ENCODE results near the gene NHLRC4. TPM values are rescaled to one million over a fixed set of nuclear protein-coding genes. Genes with fewer than 3 reads are reported as not detected.

NHLRC4 gene
- total and polyA plus RNA-seq, 9 of the 15 experiments (the other 6 are each of a cell fraction or from before 2014, with no cell fraction given), result 0.24 to 3.7 (median 1.3) TPM; not detected in 2

DNA sequence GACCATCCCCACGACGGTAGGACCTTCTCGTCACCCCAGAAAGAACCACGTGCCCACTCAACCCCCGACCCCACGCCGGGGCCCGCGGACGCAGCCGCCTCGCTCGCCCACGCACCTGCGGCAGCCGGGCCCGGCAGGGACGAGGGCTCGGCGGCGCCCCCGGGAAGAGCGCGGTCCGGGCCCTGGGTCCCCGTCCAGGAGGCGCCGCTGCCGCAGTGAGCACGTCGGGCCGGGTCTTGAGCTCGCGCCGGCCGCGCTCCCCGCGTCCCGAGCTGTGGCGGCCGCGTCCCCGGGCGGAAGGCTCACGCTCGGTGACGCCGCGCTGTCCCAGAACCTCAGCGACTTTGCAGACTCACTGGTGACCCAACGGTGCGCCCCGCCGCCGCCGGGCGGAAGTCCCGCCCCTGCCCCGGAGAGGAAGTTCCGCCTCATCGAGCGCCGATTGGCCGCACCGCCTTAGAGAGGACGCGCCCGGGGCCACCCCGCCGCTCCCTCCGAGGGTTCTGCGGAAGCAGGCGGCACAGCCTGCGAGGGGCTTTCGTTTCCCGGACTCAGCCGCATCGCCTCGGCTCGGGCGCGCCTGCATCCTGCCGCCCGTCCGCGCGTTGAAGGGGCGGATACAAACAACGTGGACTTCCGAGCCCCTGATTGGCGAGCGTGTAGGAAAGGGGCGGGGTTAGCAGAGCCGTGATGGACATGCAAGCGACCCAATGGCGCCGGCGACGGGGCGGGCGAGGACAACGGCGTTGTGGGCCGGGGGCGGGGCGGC, 22.3 kb downstream of the NHLRC4 start (continued):
- no peak for TF ChIP-seq MCM5 (IDR thresholded peaks at IDR 0.05; ENCODE audit: low read depth)
- TF ChIP-seq ASH1L (IDR thresholded peaks at IDR 0.05; ENCODE audit: borderline replicate concordance, low read depth, partially characterized antibody), result no peak
- TF ChIP-seq ZKSCAN1 (IDR thresholded peaks at IDR 0.05; ENCODE audit: low read depth, low read length), result no peak
- peak; percentile 82 for TF ChIP-seq POLR2A (conservative IDR thresholded peaks at IDR 0.05)
- TF ChIP-seq, protein P1, sequence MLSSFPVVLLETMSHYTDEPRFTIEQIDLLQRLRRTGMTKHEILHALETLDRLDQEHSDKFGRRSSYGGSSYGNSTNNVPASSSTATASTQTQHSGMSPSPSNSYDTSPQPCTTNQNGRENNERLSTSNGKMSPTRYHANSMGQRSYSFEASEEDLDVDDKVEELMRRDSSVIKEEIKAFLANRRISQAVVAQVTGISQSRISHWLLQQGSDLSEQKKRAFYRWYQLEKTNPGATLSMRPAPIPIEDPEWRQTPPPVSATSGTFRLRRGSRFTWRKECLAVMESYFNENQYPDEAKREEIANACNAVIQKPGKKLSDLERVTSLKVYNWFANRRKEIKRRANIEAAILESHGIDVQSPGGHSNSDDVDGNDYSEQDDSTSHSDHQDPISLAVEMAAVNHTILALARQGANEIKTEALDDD (IDR thresholded peaks at IDR 0.05), result no peak
- TF ChIP-seq FOXA3 (CRISPR knock-in tag; conservative IDR thresholded peaks at IDR 0.05 in 1 of 2, IDR thresholded peaks at IDR 0.05 in 1 of 2), result peak in 1 of 2 experiments; percentile 56; a peak in 1 of 4 replicates
- TF ChIP-seq, protein P2, sequence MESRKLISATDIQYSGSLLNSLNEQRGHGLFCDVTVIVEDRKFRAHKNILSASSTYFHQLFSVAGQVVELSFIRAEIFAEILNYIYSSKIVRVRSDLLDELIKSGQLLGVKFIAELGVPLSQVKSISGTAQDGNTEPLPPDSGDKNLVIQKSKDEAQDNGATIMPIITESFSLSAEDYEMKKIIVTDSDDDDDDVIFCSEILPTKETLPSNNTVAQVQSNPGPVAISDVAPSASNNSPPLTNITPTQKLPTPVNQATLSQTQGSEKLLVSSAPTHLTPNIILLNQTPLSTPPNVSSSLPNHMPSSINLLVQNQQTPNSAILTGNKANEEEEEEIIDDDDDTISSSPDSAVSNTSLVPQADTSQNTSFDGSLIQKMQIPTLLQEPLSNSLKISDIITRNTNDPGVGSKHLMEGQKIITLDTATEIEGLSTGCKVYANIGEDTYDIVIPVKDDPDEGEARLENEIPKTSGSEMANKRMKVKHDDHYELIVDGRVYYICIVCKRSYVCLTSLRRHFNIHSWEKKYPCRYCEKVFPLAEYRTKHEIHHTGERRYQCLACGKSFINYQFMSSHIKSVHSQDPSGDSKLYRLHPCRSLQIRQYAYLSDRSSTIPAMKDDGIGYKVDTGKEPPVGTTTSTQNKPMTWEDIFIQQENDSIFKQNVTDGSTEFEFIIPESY (CRISPR knock-in tag; IDR thresholded peaks at IDR 0.05), result peak; percentile 67; the same call in 1 of the 2 replicates
- TF ChIP-seq, protein P3, sequence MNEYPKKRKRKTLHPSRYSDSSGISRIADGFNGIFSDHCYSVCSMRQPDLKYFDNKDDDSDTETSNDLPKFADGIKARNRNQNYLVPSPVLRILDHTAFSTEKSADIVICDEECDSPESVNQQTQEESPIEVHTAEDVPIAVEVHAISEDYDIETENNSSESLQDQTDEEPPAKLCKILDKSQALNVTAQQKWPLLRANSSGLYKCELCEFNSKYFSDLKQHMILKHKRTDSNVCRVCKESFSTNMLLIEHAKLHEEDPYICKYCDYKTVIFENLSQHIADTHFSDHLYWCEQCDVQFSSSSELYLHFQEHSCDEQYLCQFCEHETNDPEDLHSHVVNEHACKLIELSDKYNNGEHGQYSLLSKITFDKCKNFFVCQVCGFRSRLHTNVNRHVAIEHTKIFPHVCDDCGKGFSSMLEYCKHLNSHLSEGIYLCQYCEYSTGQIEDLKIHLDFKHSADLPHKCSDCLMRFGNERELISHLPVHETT (CRISPR knock-in tag; conservative IDR thresholded peaks at IDR 0.05 in 1 of 2, IDR thresholded peaks at IDR 0.05 in 1 of 2), result peak in 1 of 2 experiments; percentile 89; a peak in 1 of 4 replicates
- 0 out of 2 replicates have a peak, but pooled peaks have one; percentile 30 for TF ChIP-seq RNF2 (IDR thresholded peaks at IDR 0.05)
- no peak for TF ChIP-seq KAT2B (IDR thresholded peaks at IDR 0.05; ENCODE audit: low read depth, low read length)
- no peak for TF ChIP-seq HIVEP1 (CRISPR knock-in tag; IDR thresholded peaks at IDR 0.05)
- no peak for TF ChIP-seq STAT5A (IDR thresholded peaks at IDR 0.05; ENCODE audit: borderline replicate concordance, low read length)
- no peak for TF ChIP-seq POLR2H (tag; IDR thresholded peaks at IDR 0.05; ENCODE audit: low read depth)
- TF ChIP-seq, protein P4, sequence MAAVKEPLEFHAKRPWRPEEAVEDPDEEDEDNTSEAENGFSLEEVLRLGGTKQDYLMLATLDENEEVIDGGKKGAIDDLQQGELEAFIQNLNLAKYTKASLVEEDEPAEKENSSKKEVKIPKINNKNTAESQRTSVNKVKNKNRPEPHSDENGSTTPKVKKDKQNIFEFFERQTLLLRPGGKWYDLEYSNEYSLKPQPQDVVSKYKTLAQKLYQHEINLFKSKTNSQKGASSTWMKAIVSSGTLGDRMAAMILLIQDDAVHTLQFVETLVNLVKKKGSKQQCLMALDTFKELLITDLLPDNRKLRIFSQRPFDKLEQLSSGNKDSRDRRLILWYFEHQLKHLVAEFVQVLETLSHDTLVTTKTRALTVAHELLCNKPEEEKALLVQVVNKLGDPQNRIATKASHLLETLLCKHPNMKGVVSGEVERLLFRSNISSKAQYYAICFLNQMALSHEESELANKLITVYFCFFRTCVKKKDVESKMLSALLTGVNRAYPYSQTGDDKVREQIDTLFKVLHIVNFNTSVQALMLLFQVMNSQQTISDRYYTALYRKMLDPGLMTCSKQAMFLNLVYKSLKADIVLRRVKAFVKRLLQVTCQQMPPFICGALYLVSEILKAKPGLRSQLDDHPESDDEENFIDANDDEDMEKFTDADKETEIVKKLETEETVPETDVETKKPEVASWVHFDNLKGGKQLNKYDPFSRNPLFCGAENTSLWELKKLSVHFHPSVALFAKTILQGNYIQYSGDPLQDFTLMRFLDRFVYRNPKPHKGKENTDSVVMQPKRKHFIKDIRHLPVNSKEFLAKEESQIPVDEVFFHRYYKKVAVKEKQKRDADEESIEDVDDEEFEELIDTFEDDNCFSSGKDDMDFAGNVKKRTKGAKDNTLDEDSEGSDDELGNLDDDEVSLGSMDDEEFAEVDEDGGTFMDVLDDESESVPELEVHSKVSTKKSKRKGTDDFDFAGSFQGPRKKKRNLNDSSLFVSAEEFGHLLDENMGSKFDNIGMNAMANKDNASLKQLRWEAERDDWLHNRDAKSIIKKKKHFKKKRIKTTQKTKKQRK (IDR thresholded peaks at IDR 0.05; ENCODE audit: borderline replicate concordance, low read depth, low read length), result peak; percentile 87
- TF ChIP-seq, protein P5, sequence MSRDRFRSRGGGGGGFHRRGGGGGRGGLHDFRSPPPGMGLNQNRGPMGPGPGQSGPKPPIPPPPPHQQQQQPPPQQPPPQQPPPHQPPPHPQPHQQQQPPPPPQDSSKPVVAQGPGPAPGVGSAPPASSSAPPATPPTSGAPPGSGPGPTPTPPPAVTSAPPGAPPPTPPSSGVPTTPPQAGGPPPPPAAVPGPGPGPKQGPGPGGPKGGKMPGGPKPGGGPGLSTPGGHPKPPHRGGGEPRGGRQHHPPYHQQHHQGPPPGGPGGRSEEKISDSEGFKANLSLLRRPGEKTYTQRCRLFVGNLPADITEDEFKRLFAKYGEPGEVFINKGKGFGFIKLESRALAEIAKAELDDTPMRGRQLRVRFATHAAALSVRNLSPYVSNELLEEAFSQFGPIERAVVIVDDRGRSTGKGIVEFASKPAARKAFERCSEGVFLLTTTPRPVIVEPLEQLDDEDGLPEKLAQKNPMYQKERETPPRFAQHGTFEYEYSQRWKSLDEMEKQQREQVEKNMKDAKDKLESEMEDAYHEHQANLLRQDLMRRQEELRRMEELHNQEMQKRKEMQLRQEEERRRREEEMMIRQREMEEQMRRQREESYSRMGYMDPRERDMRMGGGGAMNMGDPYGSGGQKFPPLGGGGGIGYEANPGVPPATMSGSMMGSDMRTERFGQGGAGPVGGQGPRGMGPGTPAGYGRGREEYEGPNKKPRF (IDR thresholded peaks at IDR 0.05; ENCODE audit: low read depth, low read length), result no peak
- no peak for TF ChIP-seq RFX7 (CRISPR knock-in tag; IDR thresholded peaks at IDR 0.05)
- TF ChIP-seq EGR1 (conservative IDR thresholded peaks at IDR 0.05), result peak; percentile 90
